Hepatocyte (in vitro differentiated cells): ENCODE data around the gene FNDC11. TPM values are rescaled to one million over a fixed set of nuclear protein-coding genes. Genes with fewer than 3 reads are reported as not detected.

Experiments
- DNase-seq: peaks from one replicate; pipeline ENCODE4 v3.0.0-alpha.2; 2016; ENCODE audit warnings: low spot score
- H2AFZ ChIP-seq: fragments of 200-600 bp; sonication (generic); 2 replicates; pipeline ENCODE4 v1.6.0; 2016; ENCODE audit warnings: antibody characterized with exemption, mild to moderate bottlenecking
- H3K27ac ChIP-seq: fragments of 200-600 bp; sonication (generic); 2 replicates; pipeline ENCODE4 v1.5.1; 2016; ENCODE audit warnings: mild to moderate bottlenecking
- H3K27me3 ChIP-seq: fragments of 200-600 bp; sonication (generic); 2 replicates; pipeline ENCODE4 v1.6.1; 2016
- H3K36me3 ChIP-seq: fragments of 200-600 bp; sonication (generic); replicated peaks from 2 replicates; pipeline ENCODE4 v1.5.1; 2016; ENCODE audit warnings: low read depth; ENCODE audit not compliant: insufficient read depth
- H3K4me1 ChIP-seq: fragments of 200-600 bp; sonication (generic); 2 replicates; pipeline ENCODE4 v1.5.1; 2016; ENCODE audit warnings: mild to moderate bottlenecking, moderate library complexity; ENCODE audit not compliant: insufficient read depth
- H3K4me2 ChIP-seq: fragments of 200-600 bp; sonication (generic); 2 replicates; pipeline ENCODE4 v1.6.0; 2016
- H3K4me3 ChIP-seq: fragments of 200-600 bp; sonication (generic); 2 replicates; pipeline ENCODE4 v1.5.1; 2016; ENCODE audit warnings: mild to moderate bottlenecking
- H3K79me2 ChIP-seq: fragments of 200-600 bp; sonication (generic); 2 replicates; pipeline ENCODE4 v1.6.0; 2017; ENCODE audit warnings: mild to moderate bottlenecking
- H3K9me2 ChIP-seq: fragments of 200-600 bp; sonication (generic); replicated peaks from 2 replicates; pipeline ENCODE4 v1.6.0; 2017; ENCODE audit warnings: mild to moderate bottlenecking; ENCODE audit not compliant: insufficient read depth
- H3K9me3 ChIP-seq: fragments of 200-600 bp; sonication (generic); 2 replicates; pipeline ENCODE4 v1.5.1; 2016; ENCODE audit warnings: low read depth, mild to moderate bottlenecking
- H4K20me1 ChIP-seq: fragments of 200-600 bp; sonication (generic); 2 replicates; pipeline ENCODE4 v1.6.0; 2016; ENCODE audit warnings: mild to moderate bottlenecking; ENCODE audit not compliant: insufficient read depth, poor library complexity, severe bottlenecking
- EZH2 ChIP-seq: fragments of 200-600 bp; sonication (generic); IDR thresholded peaks from 2 replicates; pipeline ENCODE4 v1.6.1; 2016; ENCODE audit warnings: antibody characterized with exemption, mild to moderate bottlenecking, borderline replicate concordance
- EZH2phosphoT487 ChIP-seq: fragments of 200-600 bp; sonication (generic); IDR thresholded peaks from one replicate; pipeline ENCODE4 v1.6.1; 2018; ENCODE audit warnings: antibody characterized with exemption, mild to moderate bottlenecking, low read depth, moderate library complexity; ENCODE audit not compliant: unreplicated experiment, severe bottlenecking
- WGBS: methylation state at CpG from one replicate; pipeline ENCODE4 v1.1.6; 2016; ENCODE audit warnings: low lambda C conversion rate; ENCODE audit errors: missing lambda C conversion rate; 5-methylcytosine and 5-hydroxymethylcytosine counted together
- polyA plus RNA-seq: library from polyadenylated mRNA; unstranded; fragments of >200 nt; fragmentation: Nextera tagmentation; extraction: Ambion mirVana; gene quantifications from 2 replicates; pipeline ENCODE4 v1.2.1, GENCODE V29; 2016
- total RNA-seq: library from RNA; depleted of rRNA; stranded (reverse); fragments of >200 nt; gene quantifications from 2 replicates; pipeline ENCODE4 v1.2.3, GENCODE V29; 2014
- TF ChIP-seq, protein P1 (sequence below): fragments of 200-600 bp; sonication (generic); IDR thresholded peaks from 2 replicates; pipeline ENCODE4 v1.5.1; 2016; ENCODE audit warnings: antibody characterized with exemption, mild to moderate bottlenecking; ENCODE audit not compliant: poor library complexity

Gene FNDC11
- total and polyA plus RNA-seq, 2 experiments from 2014 or later, result 0.57 to 0.79 TPM

DNA sequence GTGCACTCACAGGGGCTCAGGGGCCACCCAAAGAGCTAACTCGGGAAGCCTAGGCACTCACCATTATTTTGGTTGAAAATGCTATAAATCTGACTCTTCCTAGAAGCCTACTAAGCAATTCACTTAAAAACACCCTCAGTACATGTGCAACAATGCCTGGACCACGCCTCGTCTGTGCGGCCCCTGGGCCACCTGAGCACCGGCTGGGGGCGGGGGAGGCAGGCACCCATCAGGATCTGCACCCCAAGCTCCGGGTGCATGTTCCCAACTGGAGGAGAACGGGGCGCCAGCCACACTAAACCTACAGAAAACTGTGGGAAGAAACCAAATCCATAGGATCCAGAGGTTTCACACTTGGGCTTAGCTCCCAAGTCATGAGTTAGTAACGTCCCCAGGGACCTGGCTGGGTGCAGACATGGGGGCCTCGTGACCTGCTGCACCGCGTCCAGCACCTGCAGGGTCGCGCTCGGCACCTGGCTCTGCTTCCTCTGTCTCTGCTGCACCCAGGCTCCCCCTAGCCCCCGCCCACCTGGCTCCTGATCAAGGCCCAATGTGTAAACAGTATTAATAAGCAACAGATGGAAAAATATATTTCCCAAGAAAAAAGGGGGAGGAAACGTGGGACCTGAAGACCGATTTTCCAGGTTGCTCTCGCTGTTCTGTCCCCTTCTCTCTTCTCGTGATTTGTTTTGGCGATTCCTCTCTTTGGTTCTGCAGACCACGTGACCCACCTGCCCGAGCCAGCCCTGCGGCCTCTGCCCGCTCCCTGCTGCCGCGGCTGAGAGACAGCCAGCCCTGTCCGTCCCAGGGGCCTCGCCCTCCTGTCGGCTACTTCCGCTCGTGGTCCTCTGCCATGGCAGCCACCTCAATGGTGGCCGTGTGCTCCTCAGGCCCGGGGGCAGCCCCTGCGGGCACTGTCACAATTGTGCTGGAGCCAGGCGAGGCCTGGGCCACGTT, 35.6 kb downstream of the FNDC11 start:
- TF ChIP-seq, protein P1, sequence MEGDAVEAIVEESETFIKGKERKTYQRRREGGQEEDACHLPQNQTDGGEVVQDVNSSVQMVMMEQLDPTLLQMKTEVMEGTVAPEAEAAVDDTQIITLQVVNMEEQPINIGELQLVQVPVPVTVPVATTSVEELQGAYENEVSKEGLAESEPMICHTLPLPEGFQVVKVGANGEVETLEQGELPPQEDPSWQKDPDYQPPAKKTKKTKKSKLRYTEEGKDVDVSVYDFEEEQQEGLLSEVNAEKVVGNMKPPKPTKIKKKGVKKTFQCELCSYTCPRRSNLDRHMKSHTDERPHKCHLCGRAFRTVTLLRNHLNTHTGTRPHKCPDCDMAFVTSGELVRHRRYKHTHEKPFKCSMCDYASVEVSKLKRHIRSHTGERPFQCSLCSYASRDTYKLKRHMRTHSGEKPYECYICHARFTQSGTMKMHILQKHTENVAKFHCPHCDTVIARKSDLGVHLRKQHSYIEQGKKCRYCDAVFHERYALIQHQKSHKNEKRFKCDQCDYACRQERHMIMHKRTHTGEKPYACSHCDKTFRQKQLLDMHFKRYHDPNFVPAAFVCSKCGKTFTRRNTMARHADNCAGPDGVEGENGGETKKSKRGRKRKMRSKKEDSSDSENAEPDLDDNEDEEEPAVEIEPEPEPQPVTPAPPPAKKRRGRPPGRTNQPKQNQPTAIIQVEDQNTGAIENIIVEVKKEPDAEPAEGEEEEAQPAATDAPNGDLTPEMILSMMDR, result no peak
- TF ChIP-seq EZH2, result no peak
- TF ChIP-seq EZH2phosphoT487, result no peak
- H3K27ac ChIP-seq, result no peak overlapping the region
- no peak for DNase-seq
- H2AFZ ChIP-seq, result no peak overlapping the region
- 94% methylated on average over 32 of the region's 38 CpGs for WGBS
- H3K9me2 ChIP-seq, result no peaks in the 10 kb centered on the region
- H3K79me2 ChIP-seq, result no peaks in the 10 kb centered on the region
- no peaks in the 10 kb centered on the region for H3K36me3 ChIP-seq
- no peaks in the 10 kb centered on the region for H3K4me1 ChIP-seq
- H3K27me3 ChIP-seq, result no peaks in the 10 kb centered on the region
- H3K9me3 ChIP-seq, result no peaks in the 10 kb centered on the region
- H4K20me1 ChIP-seq, result no peaks in the 10 kb centered on the region
- no peak overlapping the region for H3K4me2 ChIP-seq
- H3K4me3 ChIP-seq, result no peak overlapping the region

DNA sequence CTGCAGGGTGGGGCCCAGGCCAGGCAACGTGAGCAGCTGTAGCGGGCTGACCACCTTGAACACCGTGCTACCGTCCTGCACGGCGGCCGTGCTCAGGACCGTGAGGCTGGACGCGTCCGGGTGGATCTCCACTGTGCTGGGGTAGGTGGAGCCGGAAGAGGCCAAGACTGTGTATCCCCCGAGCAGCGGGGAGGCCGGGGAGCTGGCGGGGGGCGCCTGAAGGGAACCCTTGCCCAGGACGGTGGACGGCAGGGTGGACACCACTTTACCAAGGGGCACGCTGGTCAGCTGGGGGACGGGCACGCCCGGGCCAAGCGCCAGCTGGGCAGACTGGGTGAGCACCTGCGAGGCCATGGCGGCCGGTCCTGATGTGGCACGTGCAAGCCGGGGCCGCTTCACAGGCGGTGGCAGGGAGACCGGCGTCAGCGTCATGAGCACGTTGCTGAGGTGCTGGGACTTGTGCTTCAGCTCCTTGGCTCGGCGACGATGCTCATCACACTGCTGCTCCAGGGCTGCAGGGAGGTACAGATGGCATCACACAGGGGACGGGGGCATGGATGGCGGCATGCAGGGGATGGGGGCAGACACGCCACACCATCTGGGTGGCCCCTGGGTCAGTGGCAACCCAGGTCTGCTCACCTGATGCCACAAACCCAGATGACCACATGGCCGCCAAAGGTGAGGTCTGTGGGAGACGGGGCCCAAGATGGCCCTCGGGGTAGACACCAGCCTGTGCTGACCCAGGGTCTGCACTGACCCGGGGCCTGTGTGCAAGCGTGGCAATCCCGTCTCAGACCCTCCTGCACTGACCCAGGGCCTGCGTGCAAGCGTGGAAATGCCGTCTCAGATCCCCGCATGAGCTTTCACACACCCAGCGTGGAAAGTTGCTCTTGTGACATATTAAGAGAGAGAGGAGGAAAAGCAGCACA, 36.5 kb downstream of the FNDC11 start:
- no peak overlapping the region for H3K27ac ChIP-seq
- no peak for TF ChIP-seq EZH2phosphoT487
- TF ChIP-seq EZH2, result no peak
- TF ChIP-seq, protein P1, result no peak
- no peak overlapping the region for H2AFZ ChIP-seq
- H3K36me3 ChIP-seq, result no peaks in the 10 kb centered on the region
- H3K4me2 ChIP-seq, result no peak overlapping the region
- H3K27me3 ChIP-seq, result no peaks in the 10 kb centered on the region
- H3K9me2 ChIP-seq, result no peaks in the 10 kb centered on the region
- H3K79me2 ChIP-seq, result no peaks in the 10 kb centered on the region
- WGBS, result 95% methylated on average over 41 of the region's 52 CpGs
- H3K4me3 ChIP-seq, result no peak overlapping the region
- H4K20me1 ChIP-seq, result no peaks in the 10 kb centered on the region
- H3K9me3 ChIP-seq, result no peaks in the 10 kb centered on the region
- DNase-seq, result no peak
- H3K4me1 ChIP-seq, result no peaks in the 10 kb centered on the region

DNA sequence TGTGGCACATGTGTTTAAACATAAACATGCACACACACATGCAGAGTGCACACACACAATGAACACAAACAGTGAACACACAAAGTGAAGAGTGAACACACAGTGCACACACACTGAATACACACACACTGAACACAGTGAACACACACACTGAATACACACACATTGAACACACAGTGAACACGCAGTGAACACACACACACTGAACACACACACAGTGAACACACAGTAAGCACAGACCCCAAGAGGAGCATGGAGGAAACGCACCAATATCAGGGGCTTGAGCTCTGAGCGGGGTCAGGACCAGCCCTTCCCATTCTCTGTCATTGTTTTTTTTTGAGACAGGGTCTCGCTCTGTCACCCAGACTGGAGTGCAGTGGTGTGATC, 37.2 kb downstream of the FNDC11 start:
- H3K9me2 ChIP-seq, result no peaks in the 10 kb centered on the region
- H3K79me2 ChIP-seq, result no peaks in the 10 kb centered on the region
- H3K4me2 ChIP-seq, result no peak overlapping the region
- H4K20me1 ChIP-seq, result no peaks in the 10 kb centered on the region
- no peaks in the 10 kb centered on the region for H3K4me1 ChIP-seq
- no peaks in the 10 kb centered on the region for H3K9me3 ChIP-seq
- H3K36me3 ChIP-seq, result no peaks in the 10 kb centered on the region
- no peak for DNase-seq
- no peak overlapping the region for H3K4me3 ChIP-seq
- H2AFZ ChIP-seq, result no peak overlapping the region
- H3K27ac ChIP-seq, result no peak overlapping the region
- no peaks in the 10 kb centered on the region for H3K27me3 ChIP-seq
- WGBS, result 94% methylated on average over 4 of the region's 4 CpGs
- TF ChIP-seq EZH2phosphoT487 (no peak), EZH2 (no peak)
- TF ChIP-seq, protein P1, result no peak
